ENCODE data around the gene TNPO3.
"Not testable (repeated sequence)": the region's sequence is repeated elsewhere in the genome, so short reads cannot be mapped to it uniquely, and the experiment has no call there.

DNA sequence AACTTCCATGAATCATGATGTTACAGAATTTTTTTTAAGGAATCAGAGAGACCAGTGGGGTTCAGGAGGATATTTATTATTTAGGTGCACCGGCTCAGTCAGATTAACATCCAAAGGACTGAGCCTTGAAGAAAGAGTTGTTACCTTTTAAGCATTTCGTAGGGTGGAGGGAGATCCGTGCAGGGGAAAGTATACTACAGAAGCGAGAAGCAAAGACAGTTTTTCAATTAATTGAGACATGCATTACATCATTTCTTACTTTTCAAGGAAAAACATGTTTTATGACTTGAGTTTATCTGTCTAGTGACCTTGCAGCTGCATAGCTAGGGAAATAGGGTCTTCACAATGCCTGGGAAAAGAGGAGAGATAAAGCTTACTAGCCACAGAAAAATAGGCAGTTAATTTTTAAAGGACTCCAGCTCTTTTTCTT lies 12.2 kb upstream of the TNPO3 start:
- TF ChIP-seq, protein P1, sequence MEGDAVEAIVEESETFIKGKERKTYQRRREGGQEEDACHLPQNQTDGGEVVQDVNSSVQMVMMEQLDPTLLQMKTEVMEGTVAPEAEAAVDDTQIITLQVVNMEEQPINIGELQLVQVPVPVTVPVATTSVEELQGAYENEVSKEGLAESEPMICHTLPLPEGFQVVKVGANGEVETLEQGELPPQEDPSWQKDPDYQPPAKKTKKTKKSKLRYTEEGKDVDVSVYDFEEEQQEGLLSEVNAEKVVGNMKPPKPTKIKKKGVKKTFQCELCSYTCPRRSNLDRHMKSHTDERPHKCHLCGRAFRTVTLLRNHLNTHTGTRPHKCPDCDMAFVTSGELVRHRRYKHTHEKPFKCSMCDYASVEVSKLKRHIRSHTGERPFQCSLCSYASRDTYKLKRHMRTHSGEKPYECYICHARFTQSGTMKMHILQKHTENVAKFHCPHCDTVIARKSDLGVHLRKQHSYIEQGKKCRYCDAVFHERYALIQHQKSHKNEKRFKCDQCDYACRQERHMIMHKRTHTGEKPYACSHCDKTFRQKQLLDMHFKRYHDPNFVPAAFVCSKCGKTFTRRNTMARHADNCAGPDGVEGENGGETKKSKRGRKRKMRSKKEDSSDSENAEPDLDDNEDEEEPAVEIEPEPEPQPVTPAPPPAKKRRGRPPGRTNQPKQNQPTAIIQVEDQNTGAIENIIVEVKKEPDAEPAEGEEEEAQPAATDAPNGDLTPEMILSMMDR (conservative IDR thresholded peaks at IDR 0.05 in 1 of 2, IDR thresholded peaks at IDR 0.05 in 1 of 2; ENCODE audit: extremely low read depth in 1 of 2, insufficient read depth in 1 of 2, low read depth in 1 of 2, low read length in 2 of 2) = not testable (repeated sequence)
- TF ChIP-seq EZH2 (IDR thresholded peaks at IDR 0.05; ENCODE audit: borderline replicate concordance, low read length) = not testable (repeated sequence)
